ENCODE results near the gene OSBPL8.
"Not testable (repeated sequence)": the region's sequence is repeated elsewhere in the genome, so short reads cannot be mapped to it uniquely, and the experiment has no call there.

OSBPL8 gene

GRCh38 chr12:76529226-76529918, 30.2 kb downstream of the OSBPL8 start:
- DNase-seq (ENCODE audit: low spot score) = peak; percentile 34

GRCh38 chr12:76523408-76523807, 36.2 kb downstream of the OSBPL8 start:
- DNase-seq (ENCODE audit: low spot score) = no peak

- no peak for DNase-seq (ENCODE audit: low spot score)
These were observed 39.2 kb downstream of the OSBPL8 start for GRCh38 chr12:76520348-76520747.

GRCh38 chr12:76519538-76519937, 40.0 kb downstream of the OSBPL8 start:
- DNase-seq (ENCODE audit: low spot score) = no peak

- DNase-seq (ENCODE audit: low spot score) = no peak
These were observed 40.9 kb downstream of the OSBPL8 start for GRCh38 chr12:76518699-76519098.

GRCh38 chr12:76515271-76515670, 44.3 kb downstream of the OSBPL8 start:
- DNase-seq (ENCODE audit: low spot score) = no peak

GRCh38 chr12:76511116-76511716, 48.4 kb downstream of the OSBPL8 start:
- DNase-seq (ENCODE audit: low spot score) = not testable (repeated sequence)

- DNase-seq (ENCODE audit: low spot score) = no peak
These were observed 51.2 kb downstream of the OSBPL8 start for GRCh38 chr12:76508128-76508980.

- DNase-seq (ENCODE audit: low spot score) = no peak
These were observed 53.4 kb downstream of the OSBPL8 start for GRCh38 chr12:76506149-76506548.

- no peak for DNase-seq (ENCODE audit: low spot score)
These were observed 54.5 kb downstream of the OSBPL8 start for GRCh38 chr12:76505050-76505449.

GRCh38 chr12:76504606-76505005, 55.0 kb downstream of the OSBPL8 start:
- no peak for DNase-seq (ENCODE audit: low spot score)

- DNase-seq (ENCODE audit: low spot score) = no peak
These were observed 55.6 kb downstream of the OSBPL8 start for GRCh38 chr12:76503957-76504356.

GRCh38 chr12:76501390-76501789, 58.2 kb downstream of the OSBPL8 start:
- DNase-seq (ENCODE audit: low spot score) = no peak

- not testable (repeated sequence) for DNase-seq (ENCODE audit: low spot score)
These were observed 60.4 kb downstream of the OSBPL8 start for GRCh38 chr12:76499136-76499535.

GRCh38 chr12:76495556-76495955, 64.0 kb downstream of the OSBPL8 start:
- no peak for DNase-seq (ENCODE audit: low spot score)

- DNase-seq (ENCODE audit: low spot score) = no peak
These were observed 68.3 kb downstream of the OSBPL8 start for GRCh38 chr12:76491292-76491691.

GRCh38 chr12:76490763-76491162, 68.8 kb downstream of the OSBPL8 start:
- DNase-seq (ENCODE audit: low spot score) = no peak

GRCh38 chr12:76489737-76490136, 69.8 kb downstream of the OSBPL8 start:
- DNase-seq (ENCODE audit: low spot score) = no peak

GRCh38 chr12:76486011-76486410, 73.6 kb downstream of the OSBPL8 start:
- no peak for DNase-seq (ENCODE audit: low spot score)

- DNase-seq (ENCODE audit: low spot score) = peak; percentile 9
These were observed 78.8 kb downstream of the OSBPL8 start for GRCh38 chr12:76480796-76481195.

- DNase-seq (ENCODE audit: low spot score) = no peak
These were observed 81.5 kb downstream of the OSBPL8 start for GRCh38 chr12:76478045-76478444.

GRCh38 chr12:76472862-76473261, 86.7 kb downstream of the OSBPL8 start:
- DNase-seq (ENCODE audit: low spot score) = not testable (repeated sequence)

- DNase-seq (ENCODE audit: low spot score) = no peak
These were observed 88.0 kb downstream of the OSBPL8 start for GRCh38 chr12:76471579-76471978.
